ENCODE data around the gene FGD2. TPM values are rescaled to one million over a fixed set of nuclear protein-coding genes. Genes with fewer than 3 reads are reported as not detected.

Gene FGD2
- total and polyA plus RNA-seq, 2 of the 8 experiments (the other 6 are each of a cell fraction or from before 2014, with no cell fraction given), result 0.12 to 0.32 TPM

DNA sequence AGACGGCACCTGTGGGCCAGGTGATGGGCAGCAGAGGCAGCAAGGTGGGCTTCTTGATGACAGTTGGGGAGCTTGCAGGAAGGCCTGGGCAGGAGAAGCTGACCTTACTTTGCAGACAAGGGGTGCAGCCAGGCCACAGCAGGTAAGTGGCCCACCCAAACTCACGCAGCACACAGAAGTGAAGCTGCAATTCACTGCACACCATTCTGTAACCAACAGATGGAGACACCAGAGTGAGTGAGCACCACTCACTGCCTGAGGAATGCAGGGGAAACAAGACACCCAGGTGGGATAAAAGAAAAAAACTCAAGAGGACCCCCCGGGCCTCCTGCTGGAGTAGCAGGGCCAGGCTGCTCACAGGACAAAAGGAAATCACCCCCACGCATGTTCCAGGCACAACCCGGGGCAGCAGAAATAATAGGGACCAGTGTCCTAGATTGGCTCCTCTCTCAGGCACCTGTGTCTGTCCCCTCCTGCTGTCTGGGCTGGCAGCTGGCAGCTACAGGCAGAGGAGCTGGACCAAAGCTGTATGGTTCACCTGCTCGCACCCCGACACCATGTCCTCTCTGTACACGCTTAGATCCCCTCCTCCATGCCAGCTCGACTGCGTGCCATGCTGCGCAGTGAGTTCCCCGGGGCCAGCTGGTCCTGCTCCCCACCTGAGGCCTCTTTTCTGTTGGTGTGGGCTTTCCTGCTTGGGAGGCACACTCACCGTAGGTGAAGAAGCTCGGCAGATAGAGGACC lies 24.4 kb upstream of the FGD2 start:
- Histone ChIP-seq H3K4me2 (ENCODE audit: insufficient read depth in 1 of 2, low read depth in 2 of 2, low read length in 2 of 2) (peak overlapping the region; percentile 40 to 42), H3K14ac (ENCODE audit: insufficient read length) (no peak overlapping the region), H4K20me1 (replicated peaks in 1 of 2; ENCODE audit: control insufficient read depth in 1 of 2, insufficient read depth in 2 of 2, low read length in 2 of 2) (peaks cover 37 to 57% of the 10 kb centered on the region in 2 experiments), H4K8ac (ENCODE audit: extremely low read depth, insufficient read depth, low read length) (no peak overlapping the region), H3K4me3 (ENCODE audit: extremely low read depth in 1 of 4, insufficient read depth in 2 of 4, low read depth in 3 of 4, low read length in 4 of 4) (no peak overlapping the region), H3K9me3 (ENCODE audit: insufficient read depth in 2 of 2, low read depth in 1 of 2, low read length in 1 of 2) (no peaks in the 10 kb centered on the region), H3K23me2 (ENCODE audit: low read depth, low read length) (peaks cover 8% of the 10 kb centered on the region; the same call in 1 of the 2 replicates), H3K4me1 (replicated peaks in 1 of 4; ENCODE audit: control insufficient read depth in 3 of 4, insufficient read depth in 4 of 4, low read length in 3 of 4) (peaks cover 10 to 18% (median 12%) of the 10 kb centered on the region in 4 experiments), H3K23ac (ENCODE audit: insufficient read length) (no peak overlapping the region), H3K27me3 (replicated peaks in 1 of 4; ENCODE audit: control insufficient read depth in 3 of 4, extremely low read depth in 1 of 4, insufficient read depth in 3 of 4, low read length in 3 of 4) (no peaks in the 10 kb centered on the region; a peak in 1 of 7 replicates), H3K18ac (ENCODE audit: extremely low read depth, low read length) (no peak overlapping the region), H2BK20ac (ENCODE audit: low read length) (no peak overlapping the region), H4K5ac (ENCODE audit: insufficient read length, low read depth, low read length) (no peak overlapping the region), H2BK15ac (ENCODE audit: low read length) (no peak overlapping the region), H2AK5ac (ENCODE audit: low read depth, low read length) (peak overlapping the region; percentile 41; the same call in 1 of the 2 replicates), H3K56ac (replicated peaks; ENCODE audit: insufficient read length, low read depth, low read length) (no peak overlapping the region), H3K79me1 (ENCODE audit: low read depth, low read length) (peaks cover 14% of the 10 kb centered on the region), H3K36me3 (ENCODE audit: control insufficient read depth in 2 of 4, insufficient read depth in 4 of 4, low read length in 3 of 4) (peaks cover 12 to 28% (median 20%) of the 10 kb centered on the region in 4 experiments), H3K4ac (replicated peaks; ENCODE audit: insufficient read length, low read depth, low read length) (no peak overlapping the region), H2BK5ac (ENCODE audit: low read depth, low read length) (peak overlapping the region; percentile 55; the same call in 1 of the 2 replicates), H3K9ac (replicated peaks in 1 of 4; ENCODE audit: extremely low read depth in 1 of 4, low read depth in 3 of 4, low read length in 3 of 4) (peak overlapping the region in 2 of 4 experiments; percentile 24 to 35; a peak in 1 of 7 replicates), H3K27ac (ENCODE audit: low read depth, low read length) (no peak overlapping the region), H2BK120ac (replicated peaks; ENCODE audit: low read depth, low read length) (no peak overlapping the region), H4K91ac (replicated peaks; ENCODE audit: insufficient read length, low read length) (no peak overlapping the region), H2AFZ (ENCODE audit: low read length) (no peak overlapping the region), H2BK12ac (ENCODE audit: low read depth, low read length) (no peak overlapping the region), H3K79me2 (ENCODE audit: control insufficient read depth in 1 of 2, insufficient read depth in 2 of 2, low read length in 2 of 2) (peaks cover 32 to 79% of the 10 kb centered on the region in 2 experiments)
- ChIA-PET POLR2A (ENCODE audit: partially characterized antibody) (interaction anchor here (0.7 to 2.2 kb wide), 4 partner anchors 10 to 106 kb away, joined by 3 to 7 read pairs (median 4); partner anchors contain the start of gene PPIL1), CTCF (ENCODE audit: partially characterized antibody) (interaction anchor here (0.7 to 14.9 kb wide), 20 partner anchors 9 to 230 kb away, joined by 3 to 237 read pairs (median 6); partner anchors contain the start of gene PI16)
- DNase-seq (ENCODE audit: low read depth in 1 of 2, low spot score in 2 of 2) (no peak), FAIRE-seq (no peak)
- TF ChIP-seq TEAD4 (IDR thresholded peaks at IDR 0.05; ENCODE audit: low read depth, low read length), result peak; percentile 48; the same call in 1 of the 2 replicates
- 0 out of 2 replicates have a peak, but pooled peaks have one; percentile 11 for TF ChIP-seq TCF12 (IDR thresholded peaks at IDR 0.05; ENCODE audit: low read depth, low read length)
- TF ChIP-seq NANOG (IDR thresholded peaks at IDR 0.05; ENCODE audit: insufficient read depth, low read depth, low read length, poor library complexity, severe bottlenecking), result no peak
- 0 out of 2 replicates have a peak, but pooled peaks have one; percentile 17 for TF ChIP-seq POLR2AphosphoS5 (IDR thresholded peaks at IDR 0.05; ENCODE audit: low read depth, low read length)
- TF ChIP-seq, protein P1, sequence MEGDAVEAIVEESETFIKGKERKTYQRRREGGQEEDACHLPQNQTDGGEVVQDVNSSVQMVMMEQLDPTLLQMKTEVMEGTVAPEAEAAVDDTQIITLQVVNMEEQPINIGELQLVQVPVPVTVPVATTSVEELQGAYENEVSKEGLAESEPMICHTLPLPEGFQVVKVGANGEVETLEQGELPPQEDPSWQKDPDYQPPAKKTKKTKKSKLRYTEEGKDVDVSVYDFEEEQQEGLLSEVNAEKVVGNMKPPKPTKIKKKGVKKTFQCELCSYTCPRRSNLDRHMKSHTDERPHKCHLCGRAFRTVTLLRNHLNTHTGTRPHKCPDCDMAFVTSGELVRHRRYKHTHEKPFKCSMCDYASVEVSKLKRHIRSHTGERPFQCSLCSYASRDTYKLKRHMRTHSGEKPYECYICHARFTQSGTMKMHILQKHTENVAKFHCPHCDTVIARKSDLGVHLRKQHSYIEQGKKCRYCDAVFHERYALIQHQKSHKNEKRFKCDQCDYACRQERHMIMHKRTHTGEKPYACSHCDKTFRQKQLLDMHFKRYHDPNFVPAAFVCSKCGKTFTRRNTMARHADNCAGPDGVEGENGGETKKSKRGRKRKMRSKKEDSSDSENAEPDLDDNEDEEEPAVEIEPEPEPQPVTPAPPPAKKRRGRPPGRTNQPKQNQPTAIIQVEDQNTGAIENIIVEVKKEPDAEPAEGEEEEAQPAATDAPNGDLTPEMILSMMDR (IDR thresholded peaks at IDR 0.05; ENCODE audit: control extremely low read depth in 1 of 3, insufficient read depth in 1 of 3, low read depth in 1 of 3, low read length in 3 of 3), result peak; percentile 39 to 61 (median 42); a peak in 3 of 4 replicates
- no peak for TF ChIP-seq CTBP2 (IDR thresholded peaks at IDR 0.05; ENCODE audit: borderline replicate concordance, insufficient read depth, insufficient read length, low read length)
- TF ChIP-seq RAD21 (IDR thresholded peaks at IDR 0.05 in 1 of 2, conservative IDR thresholded peaks at IDR 0.05 in 1 of 2; ENCODE audit: low read depth in 2 of 2, low read length in 2 of 2), result peak in 1 of 2 experiments; percentile 45; a peak in 1 of 4 replicates
- 75% methylated on average over 14 of the region's 14 CpGs; no CpG with 5 or more reads in 1 of the 2 experiments for WGBS, 2 experiments (ENCODE audit: extremely low coverage in 1 of 2, insufficient coverage in 1 of 2, insufficient read length in 1 of 2, insufficient replicate concordance in 2 of 2, low coverage in 1 of 2, low lambda C conversion rate in 2 of 2, missing lambda C conversion rate in 1 of 2)

Data from H1 (cell line).